ENCODE data around the gene ZSCAN20.

The ZSCAN20 gene

DNA sequence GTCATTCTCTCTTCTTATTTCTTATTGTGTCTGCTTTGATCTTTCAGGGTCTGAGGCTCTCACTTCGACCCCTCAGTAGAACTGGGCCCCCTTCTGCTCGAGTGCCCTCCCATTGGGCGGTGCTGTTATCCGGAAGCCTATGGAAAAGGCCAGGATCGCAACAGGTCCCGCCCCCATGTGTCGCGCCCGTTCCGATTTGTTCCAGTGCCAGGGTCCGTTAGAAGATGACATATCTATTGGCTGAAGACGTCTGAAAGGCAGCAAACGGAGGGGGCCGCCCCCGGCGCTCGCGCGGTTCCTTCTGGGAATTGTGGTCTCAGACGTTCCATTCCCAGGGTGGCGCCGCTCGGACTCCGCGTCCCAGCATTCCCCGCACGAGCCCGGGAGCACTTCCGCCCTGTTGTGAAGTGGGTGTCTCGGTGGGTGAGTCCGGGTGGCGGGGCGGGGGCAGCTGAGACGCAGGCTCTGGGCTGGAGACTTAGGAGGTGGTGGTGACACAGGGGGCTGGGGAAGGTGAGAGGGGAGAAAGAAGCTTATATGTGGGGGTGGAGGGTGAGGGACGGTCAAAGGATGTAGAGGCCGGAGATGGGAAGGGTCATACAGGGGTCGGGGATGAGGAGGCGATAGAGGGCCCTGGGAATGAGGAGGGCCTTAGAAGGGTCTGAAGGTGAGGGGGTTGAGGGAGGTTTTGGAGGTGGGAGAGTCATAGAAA, at the start of gene ZSCAN20:
Gene ZSCAN20 (plus strand): TSS at position 377 of the 712 bp plus-strand sequence. CDS start 6,644 bp downstream, outside the sequence.
- DNase-seq, result peak; percentile 91

DNA sequence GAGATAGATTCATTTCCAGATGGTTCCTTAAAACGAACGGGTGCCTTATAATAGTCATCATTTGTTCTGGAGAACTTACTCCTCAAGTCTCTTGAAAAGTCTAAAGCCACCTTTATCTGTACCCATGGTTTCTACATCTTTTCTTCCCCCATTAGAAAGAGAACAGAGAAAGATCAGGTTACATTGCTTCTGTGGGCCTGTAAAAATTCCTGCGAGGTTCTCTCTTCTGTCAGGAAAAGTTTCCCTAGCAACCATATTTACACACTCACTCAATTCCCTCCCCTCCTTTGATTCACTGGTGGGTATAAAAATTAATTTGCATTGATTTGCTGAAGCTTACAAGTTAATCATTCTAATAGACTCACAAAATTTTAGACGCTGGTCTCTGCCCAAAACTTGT, 48.2 kb upstream of the ZSCAN20 start:
- DNase-seq, result no peak

DNA sequence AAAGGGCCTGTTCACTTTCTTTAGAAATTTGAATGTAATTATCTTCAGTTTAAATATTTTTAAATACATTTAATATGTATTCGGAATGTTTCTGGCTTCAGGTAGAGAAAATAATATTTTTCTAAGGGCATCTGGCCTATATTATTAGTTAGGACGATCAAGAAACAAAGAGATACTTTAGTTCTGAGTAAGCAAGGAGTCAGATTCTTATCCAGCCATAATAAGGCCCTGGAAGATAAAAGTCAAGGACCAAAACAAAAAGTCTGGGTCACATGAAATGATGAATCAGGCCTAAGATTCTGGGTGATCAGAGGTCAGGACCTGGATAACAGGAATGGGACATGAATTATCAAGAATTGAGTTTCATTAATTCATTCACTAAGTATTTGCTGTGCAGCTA, 47.8 kb upstream of the ZSCAN20 start:
- DNase-seq, result no peak

DNA sequence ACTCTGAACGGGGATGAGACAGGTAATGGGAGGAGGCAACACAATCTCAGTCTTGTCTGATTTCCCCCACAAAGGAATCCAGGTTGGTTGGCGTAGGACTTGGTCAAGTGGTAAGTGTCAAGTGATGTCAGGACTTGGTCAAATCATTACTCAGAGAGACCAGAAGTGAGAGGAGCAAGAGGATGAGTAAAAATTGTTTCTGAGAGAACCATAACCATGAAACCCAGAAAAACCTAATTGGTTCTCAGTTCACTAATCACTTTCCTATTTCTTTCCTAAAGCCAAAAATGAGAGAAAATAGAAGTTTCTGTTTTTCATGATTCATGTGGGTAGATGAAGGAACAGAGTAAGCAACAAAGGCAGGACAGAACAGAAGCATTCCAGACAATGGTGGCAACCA, 46.5 kb upstream of the ZSCAN20 start:
- no peak for DNase-seq

DNA sequence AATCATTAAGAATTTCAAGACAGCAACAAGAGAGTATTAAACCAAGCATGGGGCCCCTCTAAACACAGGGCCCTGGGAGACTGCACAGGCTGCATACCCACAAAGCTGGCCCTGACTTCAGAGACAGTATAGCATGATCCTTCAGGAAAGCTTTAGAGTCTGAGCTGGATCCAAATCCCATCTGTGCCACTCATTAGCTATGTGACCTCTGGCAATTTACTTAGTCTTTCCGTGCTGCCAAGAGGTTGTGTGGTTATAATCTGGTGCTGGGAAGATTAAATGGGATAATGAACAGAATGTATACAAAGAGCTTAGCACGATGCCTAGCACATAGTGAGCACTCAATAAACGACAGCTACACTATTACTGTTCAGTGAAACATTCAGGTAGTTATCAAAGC, 45.5 kb upstream of the ZSCAN20 start:
- DNase-seq, result no peak

DNA sequence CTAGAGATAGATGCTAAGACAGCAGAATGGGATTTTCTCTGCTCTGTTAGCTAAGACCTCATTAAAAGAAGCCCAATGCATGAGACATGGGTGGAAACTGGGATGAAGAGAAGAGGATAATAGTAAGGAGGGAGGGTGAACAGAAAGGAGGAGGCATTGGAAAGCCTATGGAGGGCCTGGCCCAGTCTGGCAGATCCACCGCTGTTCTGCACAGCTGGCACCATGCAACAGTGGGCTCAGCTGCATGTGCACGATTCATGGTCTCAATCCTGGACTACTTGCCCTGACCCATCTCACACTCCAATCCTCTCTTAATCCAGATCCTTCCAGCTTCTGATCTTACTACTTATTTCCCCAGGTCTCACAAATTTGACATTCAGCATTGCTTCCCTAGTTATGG, 43.8 kb upstream of the ZSCAN20 start:
- DNase-seq, result no peak

DNA sequence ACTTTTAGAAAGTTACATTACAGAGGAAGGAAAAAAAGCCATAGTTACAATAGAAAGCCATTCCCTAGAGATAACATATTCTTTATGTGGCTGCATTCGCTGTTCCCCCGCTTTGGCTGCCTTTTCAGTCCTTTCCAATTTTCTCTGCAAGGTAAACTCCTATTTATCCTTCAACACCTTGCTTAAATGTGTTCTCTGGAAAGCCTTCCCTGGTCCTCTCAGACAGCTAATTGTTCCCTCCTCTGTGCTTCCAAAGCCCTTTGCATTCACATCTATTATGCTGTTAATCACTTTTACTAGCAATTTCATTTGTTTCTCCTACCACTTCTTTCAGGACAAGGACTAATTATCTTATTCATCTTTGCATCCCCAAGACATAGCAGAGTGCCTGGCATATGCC, 43.1 kb upstream of the ZSCAN20 start:
- DNase-seq, result no peak

DNA sequence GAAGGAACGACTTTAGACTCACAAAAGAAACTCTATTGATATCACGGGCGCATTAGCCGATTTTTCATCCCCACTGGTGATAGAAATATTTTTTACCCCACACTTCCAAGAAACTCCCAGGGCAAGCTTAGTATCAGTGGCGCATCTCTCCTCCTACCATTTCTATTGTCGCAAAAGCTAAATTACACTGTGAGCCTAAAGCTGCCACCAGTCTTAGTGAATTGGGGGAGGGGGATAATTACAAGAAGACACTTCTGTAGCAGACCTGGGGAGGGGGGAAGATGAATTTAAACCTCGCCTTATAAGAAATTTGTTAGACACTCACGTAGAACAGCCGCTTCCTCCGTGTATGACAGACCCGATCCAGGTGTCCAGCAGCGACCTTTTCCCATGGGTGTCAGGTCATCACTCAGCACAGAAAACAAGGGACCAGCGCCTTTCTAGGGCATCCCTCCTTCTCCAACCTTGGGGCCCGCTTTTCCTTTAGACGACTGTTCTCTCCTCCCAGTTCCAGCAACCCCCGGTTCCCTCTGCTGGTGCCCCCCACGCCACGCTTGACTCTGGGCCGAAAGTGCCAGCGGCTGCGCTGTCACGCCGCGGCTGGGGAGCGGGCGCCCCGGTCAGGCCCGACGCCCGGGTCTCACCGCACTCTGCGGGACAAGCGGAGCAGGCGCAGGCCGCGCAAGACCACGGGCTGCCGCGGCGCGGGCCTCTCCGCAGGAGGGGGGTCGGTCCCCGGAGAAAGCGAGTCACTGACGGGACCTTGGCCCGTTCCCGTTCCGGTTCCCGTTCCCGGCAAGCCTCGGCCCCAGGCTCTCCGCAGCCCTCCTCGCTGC, 42.4 kb upstream of the ZSCAN20 start:
- peak; percentile 50 for DNase-seq

DNA sequence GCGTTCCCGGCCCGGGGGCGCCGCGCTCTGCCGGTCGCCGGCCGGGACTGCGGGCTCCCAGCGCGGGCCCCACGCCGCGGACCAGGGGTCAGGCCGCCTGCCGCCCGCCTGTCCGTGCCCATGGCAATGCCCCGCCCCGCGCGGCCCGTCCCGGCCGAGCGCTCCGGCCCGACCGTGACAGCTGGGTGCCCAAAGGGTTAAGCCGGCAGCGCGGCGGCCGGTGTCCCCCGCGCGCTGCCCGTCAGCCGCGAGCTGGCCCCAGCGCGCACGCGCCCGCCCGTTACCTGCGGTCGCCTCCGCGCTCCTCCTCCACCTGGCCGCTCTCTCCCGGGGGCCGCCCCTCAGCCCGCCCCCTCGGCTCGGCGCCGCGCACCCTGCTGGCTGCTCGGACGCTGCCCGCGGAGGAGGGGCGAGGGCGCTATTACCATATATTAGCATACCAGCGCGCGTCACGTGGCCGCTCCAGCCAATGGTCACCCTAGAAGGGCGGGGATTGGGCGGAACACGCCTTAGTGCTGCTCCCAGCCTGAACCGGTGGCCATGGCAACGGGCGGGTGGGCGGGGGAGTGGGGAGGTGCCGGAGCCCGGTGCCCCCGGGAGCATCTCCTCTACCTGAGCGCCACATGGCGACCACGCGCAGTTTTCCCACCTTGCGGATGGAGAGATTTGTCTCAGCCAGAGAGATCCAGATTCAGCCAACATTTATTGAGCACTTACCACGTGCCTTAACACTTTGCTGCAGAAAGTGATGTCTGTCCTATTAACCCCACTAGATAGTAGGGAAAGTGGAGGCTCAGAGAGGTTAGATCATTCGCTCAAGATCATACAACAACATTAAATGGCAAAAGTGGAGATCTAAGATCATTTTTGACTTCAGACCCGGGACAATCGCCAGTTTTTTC, 41.5 kb upstream of the ZSCAN20 start, which contains the start of gene PHC2:
Gene PHC2 (minus strand): TSS at position 404 of the 902 bp plus-strand sequence. CDS start 55,556 bp downstream, outside the sequence.
- peak; percentile 96 for DNase-seq

DNA sequence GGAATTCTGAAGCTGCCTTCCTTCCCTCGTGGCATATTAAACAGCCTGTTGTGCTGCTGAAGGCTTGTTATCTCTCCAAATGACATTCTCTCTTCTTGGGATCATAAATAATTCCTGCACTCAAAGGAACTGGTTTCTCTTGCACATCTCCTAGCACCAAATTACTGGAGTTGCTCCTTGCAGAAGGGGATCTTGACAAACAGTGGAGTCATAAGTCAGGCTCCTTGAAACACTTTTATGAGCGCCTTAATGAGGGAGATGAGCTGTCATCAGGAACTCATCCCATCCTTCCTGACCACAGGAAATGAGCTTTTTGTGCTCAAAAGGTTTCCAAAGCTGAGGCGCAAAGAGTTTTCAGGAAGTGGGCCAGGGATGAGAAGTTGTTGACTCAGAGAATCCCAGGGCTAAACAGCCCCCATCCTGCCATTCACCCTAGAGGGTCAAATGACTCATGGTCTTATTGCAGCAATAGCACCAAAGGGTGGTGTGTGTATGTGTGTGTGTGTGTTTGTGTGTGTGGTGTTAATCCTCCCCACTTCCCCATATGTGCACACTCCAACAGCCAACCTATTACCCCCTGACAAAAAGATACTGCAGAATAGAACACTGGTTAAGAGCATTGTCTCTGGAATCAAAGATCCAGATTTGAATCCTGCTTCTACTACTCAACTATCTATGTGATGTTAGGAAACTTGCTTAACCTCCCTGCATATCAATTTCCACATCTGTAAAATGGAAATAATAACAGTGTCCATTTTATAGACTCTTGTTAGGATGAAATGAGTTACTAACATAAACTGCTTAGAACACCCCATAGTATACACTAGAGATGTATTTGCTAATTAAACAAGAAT, 38.7 kb upstream of the ZSCAN20 start:
- no peak for DNase-seq

DNA sequence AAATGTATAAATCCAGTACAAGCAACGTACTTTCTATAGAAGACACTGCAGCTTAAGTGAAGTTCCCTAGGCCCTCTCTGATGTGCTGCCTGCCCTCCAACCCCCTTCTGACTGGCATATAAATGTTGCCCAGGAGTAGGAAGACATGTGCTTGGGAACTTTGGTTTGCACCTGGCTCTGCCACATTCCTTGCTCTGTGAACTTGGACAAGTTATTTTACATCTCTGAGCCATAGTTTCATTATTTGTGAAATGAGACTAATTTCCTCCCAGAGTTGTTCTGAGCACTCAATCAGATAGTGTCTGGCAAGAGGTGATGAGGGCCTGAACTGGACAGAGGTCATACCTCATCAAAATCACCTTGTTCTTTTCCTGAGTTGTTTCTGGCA, 38.1 kb upstream of the ZSCAN20 start:
- DNase-seq, result no peak

DNA sequence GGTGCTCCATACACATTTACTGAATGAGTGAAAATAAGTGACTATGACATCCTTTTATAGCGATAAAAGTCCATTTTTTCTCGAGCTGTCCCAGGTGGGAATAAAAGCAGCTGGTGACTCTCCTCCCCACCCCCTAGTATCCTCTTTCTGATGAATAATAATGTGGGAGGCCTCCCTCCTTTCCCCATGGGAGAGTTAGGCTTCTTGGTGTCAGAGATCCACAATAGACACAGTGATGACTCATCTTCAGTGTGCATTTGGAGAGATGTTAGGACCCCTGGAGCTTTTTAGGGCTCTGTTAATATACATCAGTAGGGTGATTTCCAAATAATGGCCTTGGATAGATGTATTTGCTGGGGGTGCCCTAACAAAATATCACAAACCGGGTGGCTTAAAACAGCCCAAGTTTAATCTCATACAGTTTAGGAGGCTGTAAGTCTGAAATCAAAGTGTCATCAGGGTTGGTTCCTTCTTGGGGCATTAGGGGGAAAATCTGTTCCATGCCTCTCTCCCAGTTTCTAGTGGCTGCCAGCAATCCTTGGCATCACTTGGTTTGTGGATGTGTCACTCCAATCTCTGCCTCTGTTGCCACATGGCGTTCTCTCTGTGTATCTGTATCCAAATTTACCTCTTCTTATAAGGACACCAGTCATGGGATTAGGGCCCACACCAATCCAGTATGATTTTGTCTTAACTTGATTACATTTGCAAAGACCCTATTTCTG, 37.2 kb upstream of the ZSCAN20 start:
- no peak for DNase-seq

DNA sequence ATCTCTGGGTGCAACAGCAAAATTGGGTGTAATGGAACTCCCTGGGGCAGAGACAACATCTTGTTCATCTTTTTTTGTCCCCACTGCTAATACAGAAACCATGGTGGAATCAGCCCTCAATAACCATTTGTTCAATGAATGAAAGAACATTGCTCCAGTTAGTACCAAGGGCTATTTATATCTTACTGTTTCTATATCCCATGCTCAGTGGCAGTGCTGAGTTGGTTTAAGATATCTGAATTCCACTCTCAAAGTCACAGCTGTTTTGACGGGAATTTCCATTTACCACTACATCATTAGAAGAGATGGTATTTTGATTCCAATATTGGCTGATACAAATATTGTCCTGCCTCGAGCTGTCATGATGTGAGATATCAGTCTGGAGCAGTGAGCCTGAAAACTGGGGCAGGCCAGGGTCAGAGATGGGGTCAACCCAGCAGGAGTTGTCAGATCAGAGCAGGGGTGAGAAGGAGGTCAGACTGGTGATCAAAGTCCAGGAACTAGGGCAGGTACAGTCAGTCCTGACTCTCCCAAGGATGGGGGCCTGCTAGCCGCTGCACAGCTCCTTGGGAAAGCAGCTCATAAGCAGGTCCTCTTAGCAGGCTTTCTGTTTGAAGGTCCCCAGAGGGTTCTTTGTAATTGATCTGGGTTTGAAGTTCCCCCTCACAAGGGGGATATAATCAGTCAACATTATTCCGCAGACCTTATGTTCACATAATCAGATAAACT, 35.7 kb upstream of the ZSCAN20 start:
- no peak for DNase-seq

DNA sequence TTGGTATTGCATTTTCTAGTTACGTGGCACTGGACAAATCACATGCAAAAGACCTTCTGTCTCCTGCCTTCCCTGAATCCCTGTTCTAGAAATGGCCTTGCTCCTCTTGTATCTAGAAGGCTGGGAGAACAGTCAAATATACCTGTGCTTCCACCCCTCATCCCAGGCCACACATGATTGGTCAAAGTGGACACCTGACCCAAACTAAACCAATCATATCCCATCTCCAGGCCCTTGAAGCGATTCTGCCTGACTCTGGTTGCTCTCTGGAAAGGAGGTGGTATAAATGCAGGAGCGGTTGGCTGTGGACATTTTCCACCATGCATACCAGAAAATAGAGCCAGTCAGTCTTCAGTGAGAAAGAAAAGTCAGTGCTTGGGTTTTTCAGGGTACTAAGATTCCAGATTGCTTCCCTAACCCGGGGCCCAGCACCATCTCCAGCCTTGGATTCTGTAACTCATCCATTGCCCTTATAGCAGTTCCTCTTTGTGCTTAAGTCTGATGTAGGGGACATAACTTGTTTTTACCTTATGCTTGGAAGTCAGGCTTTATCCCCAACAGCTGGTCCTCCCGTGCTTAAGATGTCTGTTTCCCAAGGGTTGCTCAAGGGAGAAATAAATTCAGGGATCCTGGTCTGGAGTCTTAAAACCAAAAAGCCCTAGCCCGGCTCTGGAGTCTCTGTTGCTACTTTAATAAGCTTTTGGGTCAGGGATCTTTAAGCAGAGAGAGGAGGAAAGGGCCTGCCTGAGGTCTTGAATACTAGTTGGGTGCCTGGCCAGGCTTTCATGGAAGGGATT, 33.9 kb upstream of the ZSCAN20 start:
- no peak for DNase-seq

DNA sequence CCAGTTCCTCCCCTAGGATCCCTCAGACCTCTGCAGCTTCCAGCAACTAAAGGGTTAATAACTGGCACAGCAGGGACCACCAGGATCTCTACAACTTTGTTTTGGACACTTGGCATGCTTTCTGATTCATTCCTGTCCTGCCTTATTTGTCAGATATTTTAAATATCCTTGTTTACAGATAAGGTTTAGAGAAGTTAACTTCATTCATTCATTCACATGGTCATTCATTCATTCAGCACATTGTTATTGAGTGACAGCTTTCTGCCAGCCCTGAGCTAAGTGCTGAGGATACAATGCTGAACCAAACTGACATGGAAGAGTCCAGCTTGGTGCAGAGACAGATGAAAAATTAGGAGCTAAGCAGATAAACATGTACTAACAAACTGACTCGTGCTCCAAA, 32.8 kb upstream of the ZSCAN20 start:
- no peak for DNase-seq

DNA sequence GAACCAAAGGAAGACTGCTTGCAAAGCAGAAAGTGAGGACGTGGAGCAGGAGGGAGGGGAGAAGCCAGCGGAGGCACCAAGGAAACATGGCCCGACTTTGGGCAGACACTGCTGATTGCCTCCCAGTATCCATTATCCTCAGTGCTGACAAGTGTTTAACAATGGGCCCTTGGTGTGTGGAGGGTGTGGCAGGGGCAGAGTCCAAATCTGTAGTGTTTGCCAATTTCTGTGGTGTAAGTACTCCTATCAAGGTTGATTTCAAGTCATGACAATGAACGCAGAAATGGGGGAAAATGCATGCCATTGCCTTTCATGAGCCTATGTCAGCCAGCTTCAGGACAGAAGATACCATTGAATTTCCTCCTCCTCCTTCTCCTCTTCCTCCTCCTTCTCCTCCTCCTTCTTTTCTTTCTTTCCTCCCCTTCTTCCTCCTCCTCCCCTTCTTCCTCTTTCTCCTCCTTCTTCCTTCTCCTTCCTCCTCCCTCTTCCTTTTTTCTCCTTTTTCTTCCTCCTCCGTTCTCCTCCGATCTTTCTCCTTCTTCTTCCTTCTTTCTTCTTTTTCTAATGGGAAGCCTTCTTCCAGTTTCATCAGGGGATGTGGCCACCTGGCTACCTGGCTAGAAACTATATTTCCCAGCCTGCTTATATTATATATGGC, 31.2 kb upstream of the ZSCAN20 start:
- no peak for DNase-seq

DNA sequence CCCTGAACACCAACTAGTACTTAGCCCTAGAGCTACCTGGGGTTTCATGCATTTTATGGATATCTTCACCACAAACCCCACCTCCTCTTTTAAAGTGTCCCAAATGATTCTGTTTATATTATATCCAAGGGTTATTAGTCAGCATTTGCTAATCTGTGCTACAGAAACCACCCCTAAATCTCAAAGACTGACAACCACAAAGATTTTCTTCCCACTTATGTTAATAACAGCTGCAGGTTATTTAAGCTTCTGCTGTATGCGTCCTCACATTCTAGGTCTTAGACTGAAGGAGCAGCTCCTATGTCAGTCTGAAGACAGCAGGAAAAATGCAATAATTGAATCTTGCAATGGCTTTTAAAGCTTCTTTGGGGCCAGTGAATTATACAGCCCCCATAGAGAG, 30.3 kb upstream of the ZSCAN20 start:
- DNase-seq, result no peak

DNA sequence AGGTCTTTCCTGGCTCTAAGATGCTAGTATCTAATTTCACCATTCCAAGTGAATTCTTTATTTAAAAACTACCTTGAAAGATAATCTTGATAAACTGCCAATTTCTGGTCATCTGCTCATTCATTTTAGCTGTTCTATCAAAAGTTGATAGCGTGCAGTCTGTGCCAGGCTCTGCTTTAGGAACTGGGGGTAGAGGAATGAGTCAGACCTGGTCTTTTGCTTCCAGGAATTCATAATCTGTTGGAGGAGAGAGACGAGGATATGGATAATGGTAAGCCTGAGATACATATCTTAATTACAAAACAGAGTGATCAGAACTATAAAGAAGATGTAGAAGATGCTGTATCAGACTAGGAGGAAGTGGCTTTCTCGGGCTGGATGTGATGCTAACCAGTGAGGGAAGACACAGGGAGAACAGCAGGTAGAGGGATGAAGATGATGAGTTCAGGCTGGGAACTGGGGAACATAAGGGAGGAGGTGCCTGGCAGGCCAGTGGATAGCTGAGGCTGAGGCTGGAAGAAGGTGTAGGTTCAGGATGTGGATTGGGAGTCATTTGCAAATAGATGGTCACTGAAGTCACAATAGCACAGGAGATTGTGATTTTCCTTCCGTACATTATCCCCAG, 29.3 kb upstream of the ZSCAN20 start:
- no peak for DNase-seq

DNA sequence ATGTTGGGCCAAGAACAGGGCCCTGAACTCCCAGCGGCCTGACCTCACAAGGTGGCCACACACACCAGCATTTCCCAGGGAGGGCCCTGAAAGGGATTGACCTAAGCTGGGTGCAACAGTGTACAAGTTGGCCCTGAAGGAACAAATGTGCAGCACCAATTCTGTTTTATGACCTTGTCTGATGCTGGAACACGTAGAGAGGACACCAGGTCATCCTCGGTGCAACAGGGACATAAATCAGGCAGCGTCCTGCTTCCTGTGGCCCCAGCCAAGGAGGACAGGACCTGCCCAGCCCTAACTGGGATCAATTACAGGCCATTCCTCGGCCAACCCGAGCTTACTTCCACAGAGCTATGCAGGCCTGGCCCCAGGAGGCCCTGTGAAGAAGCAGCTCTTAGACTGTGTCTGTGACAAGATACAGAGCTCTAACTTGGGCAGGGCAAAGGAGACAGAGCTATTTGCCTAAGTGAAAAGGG, 28.7 kb upstream of the ZSCAN20 start:
- DNase-seq, result no peak

Measured in CD4-positive, alpha-beta T cell treated with Interleukin-6 for 4 hours (primary cell).